Measurements from ENCODE around the gene LACTB.
"Not testable (repeated sequence)": the region's sequence is repeated elsewhere in the genome, so short reads cannot be mapped to it uniquely, and the experiment has no call there.

LACTB gene

DNA sequence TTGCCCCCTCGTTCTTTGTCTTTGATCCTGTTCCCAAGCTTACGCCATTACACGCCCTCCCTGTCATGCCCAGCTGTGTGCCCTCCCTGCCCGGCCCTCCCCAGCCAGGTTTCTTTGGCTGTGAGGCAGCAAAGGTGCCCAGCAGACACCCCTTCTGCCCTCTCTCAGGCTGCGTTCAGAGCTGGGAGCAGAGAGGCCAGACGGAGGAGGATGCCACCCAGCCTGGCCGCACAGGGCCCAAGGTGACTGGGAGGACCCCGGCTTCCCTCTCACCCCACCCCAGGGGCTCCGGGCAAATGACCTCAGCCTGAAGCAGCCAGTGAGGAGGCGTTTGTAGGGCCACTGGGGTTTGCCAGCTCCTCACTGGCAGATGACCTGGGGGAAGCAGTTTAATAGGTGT, 30.8 kb upstream of the LACTB start:
- no peak for DNase-seq

- DNase-seq: no peak
Measured at GRCh38 chr15:63091679-63092446, 29.8 kb upstream of the LACTB start.

GRCh38 chr15:63093486-63094205, 28.0 kb upstream of the LACTB start:
- peak; percentile 74 for DNase-seq

DNA sequence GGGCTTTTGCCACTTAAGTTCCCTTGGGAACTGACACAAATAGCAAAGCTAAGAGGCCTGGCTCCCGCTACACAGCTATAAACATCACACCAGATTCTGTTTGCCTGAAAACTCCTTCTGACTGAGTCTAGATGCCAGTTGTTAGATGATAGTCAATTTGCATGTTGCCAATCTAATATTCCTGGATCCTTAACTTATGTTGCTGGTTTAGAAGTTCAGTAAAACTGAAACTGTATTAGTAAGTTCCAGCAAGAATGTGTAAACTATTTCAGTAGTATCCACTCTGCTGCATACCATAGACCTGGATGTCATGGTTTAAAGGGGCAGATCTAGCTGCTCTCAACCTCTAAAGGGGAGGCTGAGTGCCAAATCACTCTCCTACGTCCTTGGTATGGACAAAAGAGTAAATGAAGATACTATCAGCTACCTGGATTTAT, 27.1 kb upstream of the LACTB start:
- no peak for DNase-seq

- DNase-seq: no peak
Measured at GRCh38 chr15:63096178-63096577, 25.5 kb upstream of the LACTB start.

DNA sequence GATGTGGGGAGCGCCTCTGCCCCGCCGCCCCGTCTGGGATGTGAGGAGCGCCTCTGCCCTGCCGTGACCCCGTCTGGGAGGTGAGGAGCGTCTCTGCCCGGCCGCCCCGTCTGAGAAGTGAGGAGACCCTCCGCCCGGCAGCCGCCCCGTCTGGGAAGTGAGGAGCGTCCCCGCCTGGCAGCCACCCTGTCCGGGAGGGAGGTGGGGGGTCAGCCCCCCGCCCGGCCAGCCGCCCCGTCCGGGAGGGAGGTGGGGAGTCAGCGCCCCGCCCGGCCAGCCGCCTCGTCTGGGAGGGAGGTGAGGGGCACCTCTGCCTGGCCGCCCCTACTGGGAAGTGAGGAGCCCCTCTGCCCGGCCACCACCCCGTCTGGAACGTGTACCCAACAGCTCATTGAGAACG, 22.8 kb upstream of the LACTB start:
- not testable (repeated sequence) for DNase-seq

- DNase-seq: not testable (repeated sequence)
Measured at GRCh38 chr15:63099581-63099980, 22.1 kb upstream of the LACTB start.

DNA sequence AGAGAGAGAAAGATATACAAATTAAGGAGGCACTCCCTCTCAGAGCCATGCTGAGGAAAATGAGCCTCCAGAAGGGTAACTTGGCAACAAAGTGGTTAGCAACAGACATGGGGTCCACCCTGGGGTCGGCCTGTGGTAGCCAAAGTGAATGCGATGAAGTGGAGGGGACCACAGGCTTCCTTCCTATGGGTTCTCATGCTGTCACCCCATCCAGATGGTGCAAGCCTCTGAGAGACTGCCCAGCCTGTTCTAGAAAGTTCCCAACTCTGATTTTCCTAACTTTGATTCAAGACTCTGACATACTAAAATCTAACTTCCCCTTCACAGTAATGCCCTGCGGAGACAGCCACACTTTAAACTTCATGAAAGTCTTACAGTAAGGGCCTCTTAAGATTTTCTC, 18.2 kb upstream of the LACTB start:
- no peak for DNase-seq

GRCh38 chr15:63104727-63105126, 16.9 kb upstream of the LACTB start:
- peak; percentile 70 for DNase-seq

- DNase-seq: not testable (repeated sequence)
Measured at GRCh38 chr15:63105354-63105753, 16.3 kb upstream of the LACTB start.

- peak; percentile 29 for DNase-seq
Measured at GRCh38 chr15:63107895-63108546, 13.6 kb upstream of the LACTB start.

DNA sequence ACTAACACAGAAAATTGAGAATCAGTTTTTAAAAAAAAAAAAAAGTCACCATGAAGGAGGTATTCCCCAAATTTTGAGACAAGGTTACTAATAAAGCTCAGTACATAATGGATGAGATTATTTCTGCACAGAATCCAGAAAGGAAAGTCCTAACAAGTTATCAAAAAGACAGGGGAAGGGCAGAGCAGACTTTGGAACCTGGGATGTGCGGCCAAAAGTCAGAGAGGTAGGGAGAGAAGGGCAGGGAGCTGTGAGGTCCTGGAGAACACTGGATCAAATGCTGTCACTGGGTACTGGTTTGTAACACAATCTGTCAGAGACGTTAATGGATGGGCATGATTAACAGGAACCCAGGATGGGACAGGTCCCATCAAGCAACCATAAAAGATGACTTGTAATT, 12.2 kb upstream of the LACTB start:
- DNase-seq: no peak

DNA sequence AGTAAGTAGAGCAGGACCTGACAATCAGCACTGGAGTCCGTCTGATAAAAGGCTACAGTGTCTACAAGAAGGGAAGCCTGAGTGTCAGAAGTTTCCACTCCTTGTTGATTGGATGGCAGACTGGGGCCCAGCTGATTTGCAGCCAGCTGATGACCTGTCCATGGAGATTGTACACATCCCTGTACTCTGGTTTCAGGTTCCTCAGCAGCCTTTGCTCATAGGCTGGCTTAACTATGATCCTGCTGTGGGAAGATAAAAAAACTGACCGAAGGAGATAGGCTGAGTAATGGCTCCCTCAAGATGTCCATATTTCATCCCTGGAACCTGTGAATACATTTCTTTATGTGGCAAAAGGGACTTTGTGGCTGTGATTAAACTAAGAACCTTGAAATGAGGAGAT, 11.7 kb upstream of the LACTB start:
- DNase-seq: no peak

DNA sequence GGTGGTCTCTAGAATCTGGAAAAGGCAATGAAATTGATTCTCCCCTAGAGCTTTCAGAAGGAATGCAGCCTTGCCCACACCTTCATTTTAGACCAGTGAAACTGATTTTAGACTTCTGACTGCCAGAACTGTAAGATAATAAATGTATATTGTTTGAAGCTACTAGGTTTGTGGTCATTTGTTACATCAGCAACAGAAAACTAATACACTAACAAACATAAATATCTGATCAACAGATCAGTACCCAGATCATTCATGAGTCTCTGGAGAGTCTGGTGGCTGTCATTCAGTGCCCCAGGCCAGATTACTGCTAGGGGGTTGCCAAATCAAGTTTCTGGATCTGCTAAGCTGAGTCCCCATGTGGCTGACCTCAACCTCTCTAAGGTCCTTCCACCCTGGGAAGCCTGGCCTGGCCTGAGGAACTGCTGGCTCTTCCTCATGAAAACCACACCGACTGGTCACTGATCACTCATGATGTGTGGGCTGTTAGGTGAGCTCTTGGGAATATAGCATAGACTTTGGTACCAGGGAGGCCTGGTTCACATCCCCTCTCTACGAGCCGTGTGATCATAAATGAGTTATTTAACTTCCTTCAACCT, 11.1 kb upstream of the LACTB start:
- DNase-seq: peak; percentile 28

DNA sequence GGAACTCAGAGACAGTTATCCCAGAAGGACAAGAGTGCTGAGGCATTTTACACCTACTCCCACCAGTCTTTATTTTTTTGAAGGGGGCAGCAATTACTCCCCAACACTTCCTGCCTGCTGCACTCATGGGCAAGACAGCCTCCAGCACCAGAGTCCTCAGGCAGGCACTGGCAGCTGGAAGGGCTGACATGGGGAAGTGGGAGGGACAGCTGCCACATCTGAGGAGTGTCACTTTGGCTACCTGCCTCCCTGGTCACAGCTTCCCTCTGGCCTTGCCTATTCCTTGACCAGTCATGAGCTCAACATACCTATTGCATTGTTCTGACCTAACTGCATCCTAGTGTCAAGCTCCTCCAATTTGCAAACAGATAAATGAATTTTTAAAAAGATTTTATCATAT, 10.2 kb upstream of the LACTB start:
- no peak for DNase-seq

DNA sequence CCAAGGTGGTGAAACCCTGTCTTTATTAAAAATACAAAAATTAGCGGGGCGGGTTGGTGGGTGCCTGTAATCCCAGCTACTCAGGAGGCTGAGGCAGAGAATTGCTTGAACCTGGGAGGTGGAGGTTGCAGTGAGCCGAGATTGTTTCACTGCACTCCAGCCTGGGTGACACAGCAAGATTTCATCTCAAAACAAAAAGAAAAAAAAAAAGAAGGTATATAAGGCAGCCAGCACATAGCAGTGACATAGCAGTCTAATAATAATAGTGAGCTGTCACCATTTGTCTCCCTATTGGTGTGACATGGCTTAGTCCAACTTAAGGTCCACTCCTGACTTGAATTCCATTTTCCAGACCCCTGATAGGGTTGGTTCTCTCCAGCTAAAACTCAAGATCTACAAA, 8.8 kb upstream of the LACTB start:
- DNase-seq: no peak

GRCh38 chr15:63114465-63114864, 7.2 kb upstream of the LACTB start:
- no peak for DNase-seq

DNA sequence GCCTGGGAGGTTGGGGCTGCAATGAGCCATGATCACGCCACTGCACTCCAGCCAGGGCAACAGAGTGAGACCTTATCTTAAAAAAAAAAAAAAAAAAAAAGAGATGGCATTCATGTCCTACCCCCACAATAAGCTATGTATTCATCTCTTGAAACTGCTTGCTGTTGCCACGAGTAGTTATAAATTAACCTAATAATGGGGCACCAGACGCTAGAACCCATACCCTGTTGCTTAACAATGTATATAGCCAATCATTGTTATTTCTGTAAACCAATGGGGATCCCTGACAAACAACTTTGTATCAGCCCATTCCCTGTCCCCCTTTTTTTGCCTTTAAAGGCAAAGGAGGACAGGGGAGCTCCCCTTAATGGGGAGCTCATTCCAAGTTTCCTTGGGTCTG, 2.8 kb upstream of the LACTB start:
- no peak for DNase-seq

DNA sequence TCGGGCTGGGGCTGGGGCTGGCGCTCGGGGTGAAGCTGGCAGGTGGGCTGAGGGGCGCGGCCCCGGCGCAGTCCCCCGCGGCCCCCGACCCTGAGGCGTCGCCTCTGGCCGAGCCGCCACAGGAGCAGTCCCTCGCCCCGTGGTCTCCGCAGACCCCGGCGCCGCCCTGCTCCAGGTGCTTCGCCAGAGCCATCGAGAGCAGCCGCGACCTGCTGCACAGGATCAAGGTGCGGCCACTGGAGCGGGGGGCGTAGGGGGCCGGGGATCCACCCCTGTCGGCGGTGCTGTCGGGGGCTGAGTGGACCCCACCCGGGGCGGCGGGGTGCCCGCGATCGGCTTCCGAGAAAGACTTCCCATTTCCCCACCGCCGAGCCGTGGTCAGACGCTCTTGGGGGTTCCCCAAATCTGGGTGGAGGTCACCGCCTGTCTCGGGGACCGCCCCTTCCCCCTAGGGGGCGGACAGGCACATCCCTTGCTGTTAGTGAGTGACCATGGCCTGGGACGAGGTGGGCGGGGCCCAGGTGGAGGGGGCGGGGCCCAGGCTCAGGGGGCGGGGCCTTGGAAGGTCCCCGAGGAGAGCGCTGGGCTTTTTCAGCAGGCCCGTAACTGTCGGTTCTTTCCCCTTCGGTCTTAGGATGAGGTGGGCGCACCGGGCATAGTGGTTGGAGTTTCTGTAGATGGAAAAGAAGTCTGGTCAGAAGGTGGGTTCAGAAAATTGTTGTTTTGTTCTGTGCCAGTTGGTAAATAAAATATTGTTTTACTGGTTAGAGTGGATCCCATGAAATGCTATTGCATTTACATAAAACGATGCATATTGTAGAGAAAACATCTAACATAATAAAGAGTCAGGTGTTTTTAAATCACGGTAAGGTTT, 578 bp downstream of the LACTB start:
- peak; percentile 98 for DNase-seq

DNA sequence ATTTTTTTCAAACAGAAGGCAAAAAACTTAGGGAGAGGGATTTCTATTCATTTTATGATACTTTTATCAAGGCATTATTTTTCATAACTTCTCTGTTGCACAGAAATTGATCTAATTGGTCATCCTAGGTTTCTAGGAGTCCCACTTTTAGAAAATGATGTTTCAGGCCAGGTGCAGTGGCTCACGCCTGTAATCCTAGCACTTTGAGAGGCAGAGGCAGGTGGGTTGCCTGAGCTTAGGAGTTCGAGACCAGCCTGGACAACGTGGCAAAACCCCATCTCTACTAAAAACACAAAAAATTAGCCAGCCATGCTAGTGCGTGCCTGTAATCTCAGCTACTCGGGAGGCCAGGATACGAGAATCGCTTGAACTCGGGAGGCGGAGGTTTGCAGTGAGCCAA, 2.8 kb downstream of the LACTB start:
- DNase-seq: no peak

- no peak for DNase-seq
Measured at GRCh38 chr15:63126726-63127125, 5.1 kb downstream of the LACTB start.

DNA sequence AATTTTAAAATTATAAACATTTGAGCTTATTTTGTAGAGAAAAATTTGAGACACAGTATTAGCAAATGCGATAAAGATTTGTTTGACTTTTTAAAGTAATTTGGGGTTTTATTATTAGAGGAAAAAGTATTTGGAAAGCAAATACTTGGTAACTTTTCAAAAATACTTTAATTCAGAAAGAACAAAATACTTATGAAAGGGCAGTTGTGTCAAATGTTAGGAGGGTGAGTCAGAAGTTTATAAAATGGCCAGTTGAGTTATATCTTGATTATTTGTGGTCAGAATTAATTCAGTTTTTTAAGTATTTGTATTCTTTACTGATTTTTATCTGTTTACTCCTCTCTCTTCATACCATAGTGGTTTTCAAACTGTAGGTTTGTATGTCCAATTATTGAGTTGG, 12.1 kb downstream of the LACTB start:
- DNase-seq: no peak
